NCI-H2227 (cell line): ENCODE results near the gene EGFLAM.

ENCODE experiments used
- DNase-seq: peaks from one replicate; lab custom pipeline; 2025; ENCODE audit not compliant: unreplicated experiment; lab: John Stamatoyannopoulos, UW

Gene EGFLAM

GRCh38 chr5:38258319-38259061 is at the start of gene EGFLAM:
Gene EGFLAM, plus strand, starts transcription at chr5:38258559. Its CDS starts 196 bp downstream, at chr5:38258755.
- peak; percentile 50 for DNase-seq

DNA sequence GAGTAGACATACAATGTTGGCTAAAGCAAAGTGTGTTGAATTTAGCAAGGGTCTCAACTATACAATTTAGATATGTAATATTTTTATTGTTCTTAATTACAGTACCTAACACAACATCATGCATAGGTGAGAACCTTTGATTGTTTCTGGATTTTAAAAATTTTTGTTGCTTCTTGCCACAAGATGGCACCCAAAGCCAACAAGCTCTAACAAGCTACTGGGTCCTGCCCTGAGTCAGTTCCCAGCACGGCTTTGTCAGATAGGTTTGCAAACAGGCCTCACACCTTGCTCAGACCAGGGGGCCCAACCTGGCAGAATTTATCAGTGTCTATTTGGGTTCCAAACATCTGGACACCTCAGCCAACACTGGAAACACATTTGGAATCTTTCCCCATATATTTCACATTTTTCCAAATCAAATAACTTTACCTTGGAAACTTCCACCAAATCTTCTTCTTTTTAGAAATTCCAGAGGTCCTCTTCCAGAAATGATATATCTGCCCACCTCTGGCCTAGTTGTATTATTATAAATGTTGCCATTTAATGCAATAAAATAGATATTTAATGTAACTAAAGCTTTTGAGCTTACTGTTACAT is 49.5 kb upstream of the EGFLAM start:
- DNase-seq, result peak; percentile 46

GRCh38 chr5:38210676-38211353 is 47.5 kb upstream of the EGFLAM start:
- no peak for DNase-seq

DNA sequence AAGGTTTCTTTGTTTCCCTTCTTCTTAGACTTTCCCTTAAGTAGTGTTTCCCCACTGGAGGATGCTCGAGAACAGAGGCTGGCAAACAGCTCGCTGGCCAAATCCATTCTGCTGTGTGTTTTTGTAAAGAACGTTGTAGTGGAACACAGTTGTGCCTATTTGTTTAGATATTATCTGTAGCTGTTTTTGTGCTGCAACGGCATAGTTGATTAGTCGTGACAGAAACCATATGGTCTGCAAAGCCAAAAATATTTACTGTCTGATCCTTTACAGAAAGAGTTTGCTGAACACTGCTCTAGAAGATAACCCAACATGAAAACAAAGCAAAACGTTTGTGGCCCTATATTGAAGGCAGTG is 47.0 kb upstream of the EGFLAM start:
- no peak for DNase-seq

- no peak for DNase-seq
Observed at GRCh38 chr5:38212307-38212706, 46.1 kb upstream of the EGFLAM start.

DNA sequence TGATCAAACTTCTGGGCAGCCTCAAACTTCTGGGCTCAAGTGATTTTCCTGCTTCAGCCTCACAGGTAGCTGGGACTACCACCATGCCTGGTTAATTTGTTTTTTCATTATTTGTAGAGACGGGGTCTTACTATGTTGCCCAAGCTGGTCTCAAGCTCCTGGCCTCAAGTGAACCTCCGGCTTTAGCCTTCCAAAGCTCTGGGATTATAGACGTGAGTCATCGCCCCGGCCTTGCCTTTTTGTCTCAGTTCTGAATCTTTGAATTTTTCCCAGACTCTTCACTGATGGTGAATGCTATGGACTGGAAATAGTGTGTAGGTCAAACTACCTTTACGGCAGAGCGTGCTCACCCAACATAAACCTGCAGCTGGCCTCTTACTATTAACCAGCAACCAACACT is 32.3 kb upstream of the EGFLAM start:
- no peak for DNase-seq

DNA sequence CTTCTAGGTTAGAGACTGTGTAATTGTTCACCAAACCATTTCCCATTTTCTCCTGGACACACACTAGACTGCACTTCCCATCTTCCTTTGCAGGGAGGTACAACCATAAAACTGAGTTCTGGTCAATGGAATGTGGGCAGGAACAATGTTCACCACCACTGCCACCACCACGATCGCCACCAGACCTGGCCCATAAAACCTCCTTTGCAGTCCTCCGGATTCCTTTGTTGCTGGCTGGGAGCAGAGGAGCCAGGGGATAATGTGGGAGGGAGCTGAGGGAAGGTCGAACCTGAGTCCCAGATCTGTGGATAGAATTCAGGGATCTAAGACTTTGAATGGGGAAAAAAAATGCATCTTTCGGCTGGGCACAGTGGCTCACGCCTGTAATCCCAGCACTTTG is 29.4 kb upstream of the EGFLAM start:
- no peak for DNase-seq

DNA sequence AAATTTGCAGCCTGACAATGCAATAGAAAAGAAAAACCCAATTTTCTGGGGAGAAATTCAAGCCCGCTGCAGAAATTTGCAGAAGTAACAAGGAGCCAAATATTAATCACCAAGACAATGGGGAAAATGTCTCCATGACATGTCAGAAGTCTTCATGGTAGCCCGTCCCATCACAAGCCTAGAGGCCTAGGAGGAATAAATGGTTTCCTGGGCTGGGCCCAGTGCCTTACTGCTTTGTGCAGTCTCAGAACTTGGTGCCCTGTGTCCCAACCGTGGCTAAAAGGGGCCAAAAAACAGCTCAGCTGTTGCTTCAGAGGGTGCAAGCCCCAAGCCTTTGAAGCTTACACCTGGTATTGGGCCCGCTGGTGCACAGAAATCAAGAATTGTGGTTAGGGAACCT is 23.6 kb upstream of the EGFLAM start:
- DNase-seq, result no peak

GRCh38 chr5:38237681-38238080 is 20.7 kb upstream of the EGFLAM start:
- DNase-seq, result no peak

DNA sequence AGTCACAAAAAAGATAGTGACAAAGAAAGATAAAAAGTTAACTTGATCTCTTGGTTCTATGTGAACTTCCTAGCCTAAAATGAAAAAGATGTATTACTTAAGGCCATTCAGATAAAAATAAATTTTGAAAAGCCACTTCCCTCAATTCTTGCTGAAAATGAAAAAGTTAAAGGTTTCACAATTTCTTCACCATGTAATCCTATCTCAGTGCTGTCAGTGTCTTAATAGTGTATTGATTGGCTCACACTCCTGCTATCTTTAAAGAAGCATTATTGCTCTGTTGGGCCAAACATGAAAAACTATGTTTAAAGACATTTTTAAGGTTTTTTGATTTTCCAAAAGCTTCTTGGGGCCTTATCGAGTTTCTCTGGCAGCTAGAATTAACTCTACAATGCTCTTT is 18.1 kb upstream of the EGFLAM start:
- DNase-seq, result no peak

- DNase-seq, result no peak
Observed at GRCh38 chr5:38241655-38242054, 16.7 kb upstream of the EGFLAM start.

- DNase-seq, result no peak
Observed at GRCh38 chr5:38245307-38245706, 13.1 kb upstream of the EGFLAM start.

DNA sequence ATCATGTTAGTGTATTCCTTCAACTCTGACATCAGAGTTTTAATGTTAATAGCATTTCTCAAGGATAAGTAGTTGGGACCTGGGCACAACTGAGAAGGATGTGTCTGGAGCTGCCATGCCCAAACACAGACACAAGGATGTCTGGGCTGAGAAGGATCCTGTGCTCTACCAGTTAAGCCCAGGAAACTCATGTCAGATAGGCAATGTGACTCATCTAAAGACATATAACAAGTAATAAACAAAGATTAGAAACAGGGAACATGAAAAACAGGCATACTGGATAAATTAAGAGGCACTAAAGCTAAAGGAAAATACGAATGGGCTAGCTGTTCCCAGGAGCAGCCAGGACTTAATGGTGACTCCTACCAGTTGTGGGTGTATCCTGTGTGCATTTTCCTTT is 9.1 kb upstream of the EGFLAM start:
- no peak for DNase-seq

GRCh38 chr5:38249812-38250211 is 8.5 kb upstream of the EGFLAM start:
- DNase-seq, result no peak

DNA sequence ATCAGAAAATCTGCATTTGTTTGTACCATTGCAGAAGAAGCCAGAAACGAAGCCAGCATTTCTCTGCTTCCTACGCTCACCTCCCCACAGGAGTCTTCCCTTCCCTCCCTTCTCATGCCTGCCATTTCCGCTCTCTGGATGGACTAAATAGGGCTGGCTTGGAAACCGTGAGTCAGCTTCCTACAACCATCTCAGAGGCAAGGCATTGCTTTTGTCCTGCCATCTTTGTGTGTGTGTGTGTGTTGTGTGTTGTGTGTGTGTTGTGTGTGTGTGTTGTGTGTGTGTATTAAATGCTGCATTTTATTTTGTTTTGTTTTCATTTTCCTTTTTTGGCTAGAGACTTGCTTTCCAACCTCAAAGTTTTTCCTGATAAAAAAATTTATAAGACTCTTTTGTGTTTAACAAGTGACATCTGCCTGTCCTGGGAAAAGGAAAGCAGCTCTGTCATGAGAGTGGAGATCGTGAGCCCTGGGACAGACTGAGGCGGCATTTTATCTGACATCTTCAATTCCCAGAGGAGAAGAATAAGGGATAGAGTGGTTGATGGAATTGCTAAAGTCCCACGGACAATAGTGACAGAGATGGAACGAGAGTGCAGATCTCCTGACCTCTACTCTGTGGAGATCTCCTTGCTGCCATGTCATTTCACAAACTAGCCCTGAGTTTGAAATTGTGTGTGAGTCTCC is 7.5 kb upstream of the EGFLAM start:
- no peak for DNase-seq

DNA sequence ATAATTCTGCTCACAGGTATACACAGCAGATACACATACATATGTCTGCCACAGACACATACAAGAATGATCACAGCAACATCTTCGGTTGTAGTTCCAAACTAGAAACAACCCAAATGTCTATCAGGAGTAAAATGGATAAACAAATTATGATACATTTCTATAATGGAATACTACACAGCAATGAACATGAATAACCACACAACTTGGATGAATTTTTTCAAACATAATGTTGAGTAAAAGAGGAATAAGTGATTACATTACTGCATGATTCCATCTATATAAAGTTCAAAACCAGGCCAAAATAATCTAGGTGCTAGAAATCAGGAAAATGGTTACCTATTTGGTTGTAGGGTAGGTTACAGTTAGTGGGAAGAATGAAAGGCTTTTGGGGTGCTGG is 4.6 kb upstream of the EGFLAM start:
- no peak for DNase-seq

DNA sequence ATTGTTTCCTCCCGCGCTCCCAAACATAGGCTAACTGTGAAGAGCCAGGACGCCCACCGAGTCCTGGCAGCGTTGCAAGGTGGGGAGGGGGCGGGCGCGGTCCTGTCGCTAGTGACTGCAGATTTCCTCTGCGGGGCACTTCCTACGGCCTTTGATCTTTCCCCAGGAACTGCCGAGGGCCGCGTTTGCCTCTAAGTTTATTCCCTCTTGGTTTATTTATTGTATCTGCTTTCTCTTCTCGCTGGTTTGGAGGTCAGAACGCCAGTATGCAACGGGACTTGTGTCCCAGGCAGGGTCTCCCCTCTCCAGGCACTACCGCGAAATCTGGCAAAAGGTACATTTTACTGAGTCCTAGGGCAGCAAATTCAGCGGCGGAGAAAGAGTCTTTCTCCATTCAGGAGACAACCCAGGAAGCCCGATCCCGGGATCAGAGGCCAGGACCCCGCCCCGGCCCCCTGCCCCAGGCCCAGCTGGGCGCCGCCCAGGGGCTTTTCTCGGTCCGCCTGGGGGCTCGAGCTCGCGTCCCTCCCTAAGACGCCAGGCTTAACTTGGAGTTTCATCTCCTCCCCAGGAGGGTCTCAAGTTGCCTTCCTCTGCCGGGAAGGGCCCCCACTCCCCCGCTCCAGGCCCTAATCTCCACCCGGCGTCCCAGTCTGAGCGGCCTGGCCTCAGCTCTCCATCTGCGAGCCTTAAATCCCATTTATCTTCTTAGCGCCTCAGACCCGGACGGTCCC is 884 bp upstream of the EGFLAM start:
- DNase-seq, result no peak

DNA sequence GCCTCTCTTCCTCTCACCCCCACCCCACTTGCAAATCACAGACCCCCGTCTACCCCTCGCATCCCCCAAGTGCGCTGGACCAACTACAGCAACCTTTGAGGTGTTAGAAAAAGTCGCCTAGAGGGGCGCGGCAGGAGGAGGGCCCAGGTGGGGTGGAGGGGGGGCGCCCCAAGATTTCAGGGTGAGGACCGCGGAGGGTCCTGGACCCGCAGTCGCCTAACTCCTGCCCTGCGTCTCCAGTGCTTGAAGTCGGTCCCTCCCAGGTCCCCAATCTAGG is 379 bp upstream of the EGFLAM start:
- DNase-seq, result no peak

- DNase-seq, result no peak
Observed at GRCh38 chr5:38259062-38259808, 876 bp downstream of the EGFLAM start.

- no peak for DNase-seq
Observed at GRCh38 chr5:38259809-38260160, 1.4 kb downstream of the EGFLAM start.

DNA sequence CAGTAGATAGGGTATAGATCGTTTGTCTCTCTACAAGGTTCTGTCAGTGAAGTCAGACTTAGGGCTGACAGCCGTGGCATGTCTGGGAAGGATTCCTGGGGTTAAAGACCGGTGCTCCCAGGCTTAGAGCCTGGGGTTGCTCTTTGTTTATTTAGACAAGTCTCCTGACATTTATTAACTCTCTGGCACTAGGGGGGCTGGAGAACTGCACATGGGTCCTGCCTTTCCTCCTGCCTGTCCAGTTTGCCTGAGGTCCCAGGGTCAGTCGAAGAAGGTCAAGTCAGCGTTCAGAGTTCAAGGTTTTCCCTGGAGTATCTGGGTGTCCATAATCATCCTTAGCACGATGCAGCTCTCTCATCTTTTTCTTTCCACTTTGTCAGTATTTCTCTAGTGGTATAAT is 5.6 kb downstream of the EGFLAM start:
- DNase-seq, result no peak
